ENCODE data around the gene CYCS.

Gene CYCS

DNA sequence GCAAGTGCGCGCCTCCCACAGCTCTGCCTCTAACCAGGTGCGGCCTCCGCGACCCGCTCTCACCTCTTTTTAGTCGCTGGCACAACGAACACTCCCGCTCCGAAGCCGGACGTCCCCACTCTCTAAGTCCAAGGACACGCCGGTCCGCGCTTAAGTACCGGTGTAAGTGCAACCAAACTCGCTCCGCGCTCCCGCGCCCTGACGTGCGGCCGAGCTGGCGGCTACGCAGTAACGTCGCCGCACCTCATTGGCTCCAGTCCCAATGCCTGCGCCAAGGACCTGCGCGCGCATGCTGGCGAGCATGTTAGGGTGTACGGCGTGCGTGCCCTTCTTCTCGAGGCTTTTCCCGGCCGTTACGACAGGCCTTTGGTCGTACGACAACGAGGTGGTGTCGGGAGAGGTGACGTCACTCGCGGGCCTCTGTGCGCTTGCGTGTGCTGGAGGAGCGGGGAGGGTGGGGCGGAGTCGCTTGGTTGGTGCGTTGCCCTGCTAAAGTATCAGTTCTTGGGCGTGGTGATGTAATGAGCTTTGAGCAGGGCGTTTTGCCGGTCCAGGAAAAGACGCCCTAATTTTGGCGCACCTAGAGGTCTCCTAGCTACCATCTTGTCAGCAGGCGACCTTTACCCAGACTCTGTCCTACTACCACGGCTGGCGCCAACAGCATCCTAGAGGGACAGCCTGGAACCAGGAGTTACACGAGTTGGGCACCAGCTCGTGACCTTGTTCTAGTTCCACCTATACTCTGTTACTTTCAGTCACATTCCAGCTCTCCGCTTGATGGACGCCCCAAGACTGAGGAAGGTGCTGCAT is at the start of gene CYCS:
CYCS (minus strand) TSS at position 124 of the 810 bp plus-strand sequence. CDS start 1,141 bp downstream, outside the sequence.
- peak within 1 kb of the TSS; percentile 87 for H3K4me3 ChIP-seq (ENCODE audit: low read depth, low read length)
- no peak for TF ChIP-seq CTCF (IDR thresholded peaks at IDR 0.05; ENCODE audit: low read depth, low read length, missing control alignments)
- DNase-seq (ENCODE audit: low read depth) = peak; percentile 100

DNA sequence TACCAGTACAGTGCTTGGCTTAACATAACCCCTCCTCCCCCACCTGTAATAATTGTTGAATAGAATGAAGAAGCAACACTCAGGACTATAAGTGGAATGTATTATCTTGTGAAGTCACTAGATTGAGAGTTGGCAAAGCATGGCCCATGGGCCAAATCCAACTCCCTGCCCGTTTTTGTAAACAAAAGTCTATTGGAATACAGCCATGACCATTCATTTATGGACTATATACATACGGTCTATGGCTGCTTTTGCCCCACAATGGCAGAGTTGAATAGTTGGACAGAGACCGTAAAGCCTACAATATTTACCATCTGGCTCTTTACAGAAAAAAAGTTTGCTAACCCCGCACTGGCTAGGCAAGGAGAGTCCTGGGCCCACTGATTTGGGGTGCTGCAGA is 48.1 kb upstream of the CYCS start:
- no peak overlapping the region for H3K4me3 ChIP-seq (ENCODE audit: low read depth, low read length)
- no peak for DNase-seq (ENCODE audit: low read depth)
- no peak for TF ChIP-seq CTCF (IDR thresholded peaks at IDR 0.05; ENCODE audit: low read depth, low read length, missing control alignments)

DNA sequence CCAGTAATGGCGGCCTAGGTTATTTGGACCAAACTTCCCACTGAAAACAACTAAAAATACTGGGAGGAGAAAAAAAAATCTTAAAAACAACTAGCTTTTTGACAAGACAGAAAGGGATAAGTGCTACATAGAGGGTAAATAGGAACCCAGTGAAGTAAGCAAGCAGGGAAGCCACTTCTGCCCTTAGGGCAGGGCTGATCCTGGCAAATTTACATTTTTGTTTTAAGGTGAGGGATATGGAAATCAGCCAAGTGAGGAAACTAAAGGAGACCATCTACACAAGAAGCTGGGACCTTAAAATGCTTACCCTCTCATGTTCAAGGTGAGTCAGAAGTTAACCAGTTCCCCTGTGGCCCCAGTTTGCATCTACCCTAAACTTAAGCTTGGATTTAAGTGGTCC is 46.5 kb upstream of the CYCS start:
- H3K4me3 ChIP-seq (ENCODE audit: low read depth, low read length) = no peak overlapping the region
- DNase-seq (ENCODE audit: low read depth) = no peak
- no peak for TF ChIP-seq CTCF (IDR thresholded peaks at IDR 0.05; ENCODE audit: low read depth, low read length, missing control alignments)

GRCh38 chr7:25171071-25171470 is 46.0 kb upstream of the CYCS start:
- no peak for DNase-seq (ENCODE audit: low read depth)
- no peak overlapping the region for H3K4me3 ChIP-seq (ENCODE audit: low read depth, low read length)
- no peak for TF ChIP-seq CTCF (IDR thresholded peaks at IDR 0.05; ENCODE audit: low read depth, low read length, missing control alignments)

GRCh38 chr7:25169683-25170082 is 44.6 kb upstream of the CYCS start:
- DNase-seq (ENCODE audit: low read depth) = no peak
- no peak overlapping the region for H3K4me3 ChIP-seq (ENCODE audit: low read depth, low read length)
- TF ChIP-seq CTCF (IDR thresholded peaks at IDR 0.05; ENCODE audit: low read depth, low read length, missing control alignments) = no peak

DNA sequence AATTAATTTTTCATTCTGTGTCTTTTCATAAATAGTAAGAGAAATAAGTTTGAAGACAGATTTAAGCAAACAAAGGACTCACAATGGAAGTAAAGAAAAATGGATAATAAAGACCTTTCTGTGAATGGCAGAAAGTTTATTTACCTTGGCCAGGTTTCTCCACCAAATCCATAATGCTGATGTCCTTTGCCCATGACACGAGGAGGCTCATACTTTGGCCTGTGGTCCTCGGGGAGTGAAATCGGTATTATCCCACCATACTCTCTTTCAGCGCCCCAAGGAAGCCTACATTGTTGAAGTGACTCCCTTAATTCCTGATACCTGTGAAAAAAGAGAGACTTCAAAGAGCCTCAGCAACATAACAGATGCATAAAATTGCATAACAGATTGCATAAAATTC is 43.1 kb upstream of the CYCS start:
- no peak overlapping the region for H3K4me3 ChIP-seq (ENCODE audit: low read depth, low read length)
- DNase-seq (ENCODE audit: low read depth) = no peak
- TF ChIP-seq CTCF (IDR thresholded peaks at IDR 0.05; ENCODE audit: low read depth, low read length, missing control alignments) = no peak

Data from GM12864 (cell line).